ENCODE measurements around the gene PLEKHG4B. TPM values are rescaled to one million over a fixed set of nuclear protein-coding genes. Genes with fewer than 3 reads are reported as not detected.

PLEKHG4B gene
- polyA plus RNA-seq, 12 donors, result 0.23 to 15.1 (median 0.72) TPM; not detected in 2

DNA sequence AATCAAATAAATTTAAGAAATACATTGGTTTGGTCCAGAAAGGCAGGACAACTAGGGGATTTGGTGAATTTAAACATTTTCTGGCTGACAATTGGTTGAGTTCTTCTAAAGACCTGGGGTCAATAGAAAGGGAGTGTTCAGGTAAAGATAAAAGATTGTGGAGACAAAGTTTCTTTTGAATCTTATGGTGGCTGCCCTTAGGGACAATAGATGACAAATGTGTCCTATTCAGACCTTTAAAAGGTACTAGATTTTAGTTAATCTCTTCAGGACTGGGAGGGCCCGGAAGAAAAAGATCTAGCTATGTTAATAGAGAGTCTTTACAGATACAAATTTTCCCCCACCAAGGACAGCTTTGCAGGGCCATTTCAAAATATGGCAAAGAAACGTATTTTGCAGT lies 35.9 kb downstream of the PLEKHG4B start:
- DNase-seq, result no peak

DNA sequence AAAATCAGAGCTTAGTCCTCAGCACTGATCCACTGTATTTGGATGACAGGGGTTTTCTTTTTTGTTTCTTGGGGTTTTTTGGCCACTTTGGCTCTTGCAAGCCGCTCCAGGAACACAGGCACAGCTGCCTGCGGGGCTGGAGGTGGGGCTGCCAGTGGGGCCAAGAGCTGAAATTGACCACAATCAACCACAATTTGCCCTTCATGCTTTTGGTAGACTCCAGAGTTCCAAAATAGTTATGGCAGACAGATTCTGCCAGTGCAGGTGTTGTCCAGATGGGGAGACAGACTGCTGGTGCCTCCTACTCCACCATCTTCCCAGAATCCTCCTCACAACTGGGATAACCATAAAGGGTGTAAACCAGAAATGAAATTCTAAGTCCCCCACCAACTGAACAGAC lies 36.5 kb downstream of the PLEKHG4B start:
- DNase-seq, result no peak

DNA sequence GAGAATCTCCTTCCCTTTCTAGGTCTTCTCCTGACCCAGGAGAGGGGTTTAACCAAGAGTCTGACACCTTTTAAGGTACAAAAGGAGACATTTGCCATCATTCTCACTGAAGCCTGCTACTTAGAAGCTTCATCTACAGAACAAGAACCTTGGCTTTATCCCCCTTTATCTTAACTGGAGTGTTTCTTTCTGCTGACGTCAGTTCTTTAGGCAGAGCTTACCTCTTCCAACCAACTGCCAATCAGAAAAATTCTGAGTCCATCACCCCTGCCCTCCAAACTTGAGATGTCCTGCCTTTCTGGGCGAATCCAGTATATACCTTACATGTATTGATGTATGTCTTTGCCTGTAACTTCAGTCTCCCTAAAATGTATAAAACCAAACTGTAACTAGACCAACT lies 37.2 kb downstream of the PLEKHG4B start:
- DNase-seq, result no peak

DNA sequence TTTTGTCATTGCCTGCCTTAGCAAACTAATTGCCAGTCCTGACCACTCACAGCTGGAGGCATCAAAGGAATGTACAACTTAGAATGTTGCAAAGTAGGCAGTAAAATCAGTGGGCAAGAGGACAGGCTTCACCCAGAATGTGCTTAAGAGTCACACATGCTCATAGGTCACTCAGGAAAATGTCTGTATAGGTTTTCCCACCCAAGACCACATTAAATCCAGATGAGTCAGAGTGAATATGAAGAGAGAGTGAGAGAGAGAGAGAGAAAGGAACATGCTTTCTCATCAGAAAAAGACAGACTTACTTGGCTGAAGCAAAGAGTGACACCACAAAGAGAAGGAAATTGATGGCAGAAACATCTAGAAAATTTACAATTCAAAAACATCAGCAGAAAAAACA lies 37.9 kb downstream of the PLEKHG4B start:
- no peak for DNase-seq

DNA sequence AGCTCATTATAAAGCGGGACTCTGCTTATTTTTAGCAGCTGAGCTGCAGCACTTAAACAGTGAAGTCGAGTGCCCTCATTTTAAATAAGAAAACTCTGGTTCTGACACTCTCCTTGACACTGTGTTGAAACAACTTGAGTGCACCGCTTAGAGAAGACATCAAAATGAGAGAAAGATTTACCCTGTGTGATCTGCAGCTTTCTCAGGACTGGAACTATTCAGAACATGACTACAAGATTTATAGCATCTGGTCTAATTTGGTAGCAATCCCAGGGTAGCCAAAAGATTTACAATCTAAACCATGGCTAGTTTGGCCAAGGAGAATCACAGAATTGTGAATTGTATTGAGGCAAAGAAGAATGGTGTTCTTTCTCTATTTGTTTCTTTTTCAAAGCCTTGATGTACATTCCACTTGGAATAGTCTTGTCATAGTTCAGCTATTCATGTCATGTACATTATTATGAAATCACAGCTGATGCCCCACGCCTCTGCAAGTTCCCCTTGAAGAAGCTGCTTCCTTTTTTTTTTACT lies 38.7 kb downstream of the PLEKHG4B start:
- DNase-seq, result no peak

DNA sequence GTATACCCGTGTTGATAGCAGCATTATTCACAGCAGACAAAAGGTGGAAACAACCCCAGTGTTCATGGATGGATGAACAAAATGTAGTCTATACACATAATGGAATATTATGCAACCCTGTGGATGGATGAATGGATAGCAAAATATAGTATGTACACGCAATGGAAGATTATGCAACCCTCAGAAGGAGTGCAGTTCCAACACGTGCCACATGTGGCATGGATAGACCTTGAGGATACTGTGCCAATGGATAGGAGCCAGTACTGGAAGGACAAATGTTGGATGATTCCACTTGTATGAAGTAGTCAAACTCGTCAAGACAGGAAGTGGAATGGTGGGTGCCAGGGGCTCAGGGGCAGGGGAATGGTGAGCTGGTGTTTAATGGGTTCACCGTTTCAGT lies 44.9 kb downstream of the PLEKHG4B start:
- no peak for DNase-seq

DNA sequence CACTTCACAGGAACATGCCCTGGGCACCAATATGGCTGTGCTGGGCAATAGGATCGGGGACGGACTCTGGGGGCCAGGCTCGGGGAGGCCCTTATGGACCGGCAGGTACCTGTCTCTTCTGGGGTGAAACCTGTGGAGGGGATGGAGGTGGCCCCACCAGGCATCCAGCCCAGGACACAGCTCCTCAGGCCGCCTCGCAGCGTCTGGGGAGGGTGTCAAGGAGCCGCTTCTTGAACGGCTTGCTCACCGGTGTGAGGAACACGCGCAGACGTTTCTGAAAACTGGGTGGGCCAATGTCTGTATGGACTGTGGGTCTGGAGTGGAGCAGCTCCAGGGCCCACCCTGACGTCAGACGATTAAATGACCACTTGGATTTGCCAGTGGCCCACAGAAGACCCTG lies 45.8 kb downstream of the PLEKHG4B start:
- DNase-seq, result no peak

DNA sequence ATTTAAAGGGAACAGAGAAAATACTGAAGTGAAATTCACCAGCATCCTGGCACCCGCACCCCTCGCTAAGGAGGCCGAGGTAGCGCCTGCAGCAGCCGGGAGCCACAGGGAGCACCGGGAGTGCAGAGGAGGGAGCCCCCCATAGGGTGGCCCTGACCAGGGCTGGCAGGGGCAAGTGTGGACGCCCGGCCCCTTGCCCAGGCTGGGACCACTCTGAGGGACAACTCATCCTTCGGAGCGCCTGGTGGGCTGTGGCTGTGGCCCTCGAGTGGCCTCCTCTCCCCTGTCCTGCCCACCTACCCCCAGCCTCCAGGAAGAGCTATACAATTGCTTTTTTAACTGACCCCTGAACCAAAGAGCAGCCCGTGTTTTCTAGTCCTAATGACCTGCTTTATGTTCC lies 47.0 kb downstream of the PLEKHG4B start:
- DNase-seq, result no peak

DNA sequence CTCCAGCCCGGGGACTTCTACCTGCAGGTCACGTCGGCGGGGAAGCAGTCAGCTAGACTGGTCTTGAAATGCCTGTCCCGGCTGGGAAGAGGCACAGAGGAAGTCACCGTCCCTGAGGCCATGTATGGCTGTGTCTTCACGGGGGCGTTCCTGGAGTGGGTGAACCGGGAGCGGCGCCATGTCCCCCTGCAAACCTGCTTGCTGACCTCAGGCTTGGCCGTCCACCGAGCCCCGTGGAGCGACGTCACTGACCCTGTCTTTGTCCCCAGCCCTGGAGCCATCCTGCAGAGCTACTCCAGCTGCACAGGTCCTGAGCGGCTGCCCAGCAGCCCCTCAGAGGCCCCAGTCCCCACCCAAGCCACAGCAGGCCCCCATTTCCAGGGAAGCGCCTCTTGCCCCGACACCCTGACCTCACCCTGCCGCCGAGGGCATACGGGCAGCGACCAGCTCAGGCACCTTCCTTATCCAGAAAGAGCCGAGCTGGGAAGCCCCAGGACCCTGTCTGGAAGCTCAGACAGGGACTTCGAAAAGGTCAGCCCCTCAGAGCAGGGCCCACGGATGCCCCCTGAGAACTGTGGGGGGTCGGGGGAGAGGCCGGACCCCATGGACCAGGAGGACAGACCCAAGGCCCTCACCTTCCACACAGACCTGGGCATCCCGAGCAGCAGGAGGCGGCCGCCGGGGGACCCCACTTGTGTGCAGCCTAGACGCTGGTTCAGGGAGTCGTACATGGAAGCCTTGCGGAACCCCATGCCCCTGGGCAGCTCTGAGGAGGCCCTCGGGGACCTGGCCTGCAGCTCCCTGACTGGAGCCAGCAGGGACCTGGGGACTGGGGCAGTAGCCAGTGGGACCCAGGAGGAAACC lies 47.8 kb downstream of the PLEKHG4B start:
- no peak for DNase-seq

DNA sequence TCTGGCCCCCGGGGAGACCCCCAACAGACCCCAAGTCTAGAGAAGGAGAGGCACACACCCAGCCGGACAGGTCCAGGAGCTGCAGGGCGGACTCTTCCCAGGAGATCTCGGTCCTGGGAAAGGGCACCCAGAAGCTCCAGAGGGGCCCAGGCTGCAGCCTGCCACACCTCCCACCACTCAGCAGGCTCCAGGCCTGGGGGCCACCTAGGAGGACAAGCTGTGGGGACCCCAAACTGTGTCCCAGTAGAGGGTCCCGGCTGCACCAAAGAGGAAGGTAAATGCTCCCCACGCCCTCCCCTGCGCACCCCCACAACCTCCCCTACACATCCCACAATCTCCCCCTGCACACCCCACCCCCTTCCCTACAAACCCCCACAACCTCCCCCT lies 48.5 kb downstream of the PLEKHG4B start:
- DNase-seq, result no peak

DNA sequence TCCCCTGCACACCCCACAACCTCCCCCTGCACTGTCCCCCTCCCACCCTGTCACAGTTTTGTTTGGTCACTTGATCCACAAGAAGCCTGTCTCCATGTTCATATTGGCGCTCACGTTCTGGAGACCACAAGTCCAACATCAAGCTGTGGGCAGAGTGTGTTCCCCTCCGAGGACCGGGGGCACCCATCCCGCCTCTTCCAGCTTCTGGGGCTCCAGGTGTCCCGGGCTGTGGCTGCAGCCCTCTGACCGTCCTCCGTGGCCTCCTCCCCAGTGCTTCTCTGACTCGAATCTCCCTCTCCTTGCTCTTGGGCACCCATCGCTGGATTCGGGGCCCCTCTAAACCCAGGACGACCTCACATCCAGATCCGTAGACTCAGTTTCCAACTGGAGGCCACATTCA lies 49.2 kb downstream of the PLEKHG4B start:
- no peak for DNase-seq

DNA sequence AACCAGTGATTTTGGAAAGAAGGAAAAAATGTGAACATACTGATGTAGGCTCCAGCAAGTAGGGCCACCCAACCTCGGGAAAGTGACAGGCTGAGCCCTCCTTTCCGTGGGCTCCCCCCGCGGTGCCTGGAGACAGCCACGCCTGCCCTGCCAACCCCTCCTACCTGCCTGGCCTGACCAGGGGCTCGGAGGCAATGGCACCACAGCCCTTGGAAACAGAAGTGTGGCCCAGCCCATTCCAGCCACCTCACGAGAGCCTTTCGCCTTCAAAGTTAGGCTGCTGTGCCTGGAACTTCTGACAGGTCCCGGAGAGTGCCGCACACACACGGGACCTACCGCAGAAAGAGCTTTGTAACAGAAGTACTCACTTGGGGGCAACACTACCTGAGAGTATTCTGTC lies 49.8 kb downstream of the PLEKHG4B start:
- no peak for DNase-seq

DNA sequence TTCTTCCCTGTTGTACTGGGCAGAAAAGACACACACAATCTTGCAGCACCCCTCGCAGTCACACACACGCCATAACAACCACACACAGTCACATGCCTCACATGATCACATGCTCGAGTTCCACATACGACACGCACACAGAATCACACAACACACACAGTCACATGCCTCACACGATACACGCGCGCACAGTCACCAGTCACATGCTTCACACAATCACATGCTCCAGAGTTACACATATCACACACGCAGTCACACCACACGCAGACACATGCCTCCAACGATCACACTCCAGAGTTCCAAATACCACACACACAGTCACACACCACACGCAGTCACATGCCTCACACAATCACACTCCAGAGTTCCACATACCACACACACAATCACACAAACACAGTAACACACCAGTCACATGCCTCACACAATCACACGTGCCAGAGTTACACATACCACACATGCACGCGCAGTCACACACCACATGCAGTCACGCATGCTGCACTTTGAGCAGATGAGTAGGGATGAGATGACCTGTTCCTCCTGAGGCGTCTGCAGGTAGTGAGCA lies 50.4 kb downstream of the PLEKHG4B start:
- DNase-seq, result no peak

DNA sequence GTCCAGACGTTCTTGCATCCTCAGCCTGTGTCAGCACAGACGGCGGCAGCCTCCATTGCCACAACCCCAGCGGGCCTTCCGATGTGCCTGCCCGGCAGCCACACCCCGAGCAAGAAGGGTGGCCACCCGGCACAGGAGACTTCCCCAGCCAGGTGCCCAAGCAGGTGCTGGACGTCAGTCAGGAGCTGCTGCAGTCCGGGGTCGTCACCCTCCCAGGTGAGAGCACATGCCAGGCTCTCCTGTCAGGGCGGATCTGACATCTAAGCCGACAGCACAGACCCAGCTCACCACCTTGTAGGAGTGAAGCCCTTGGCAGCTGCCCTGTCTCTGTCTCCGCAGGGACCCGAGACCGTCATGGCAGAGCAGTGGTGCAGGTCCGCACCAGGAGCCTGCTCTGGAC lies 51.1 kb downstream of the PLEKHG4B start:
- no peak for DNase-seq

DNA sequence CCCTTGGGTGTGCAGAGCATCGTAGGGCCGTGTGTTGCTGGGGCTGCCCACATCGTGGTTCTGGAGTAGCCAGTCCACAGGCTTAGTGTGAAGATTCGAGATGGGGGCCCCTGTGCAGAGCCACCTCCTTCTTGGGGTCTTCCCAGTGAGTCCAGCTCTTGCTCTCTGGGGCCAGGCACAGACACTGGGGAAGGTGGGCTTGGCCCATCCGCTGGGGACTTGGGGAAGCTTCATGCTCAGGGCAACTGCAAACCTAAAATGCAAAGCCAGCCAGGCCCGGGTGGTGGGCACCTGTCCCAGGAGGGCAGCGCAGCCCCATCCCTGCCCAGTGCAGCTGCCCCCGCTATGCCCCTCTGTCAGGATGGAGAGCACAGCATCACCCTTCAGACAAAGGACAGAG lies 53.0 kb downstream of the PLEKHG4B start:
- no peak for DNase-seq

DNA sequence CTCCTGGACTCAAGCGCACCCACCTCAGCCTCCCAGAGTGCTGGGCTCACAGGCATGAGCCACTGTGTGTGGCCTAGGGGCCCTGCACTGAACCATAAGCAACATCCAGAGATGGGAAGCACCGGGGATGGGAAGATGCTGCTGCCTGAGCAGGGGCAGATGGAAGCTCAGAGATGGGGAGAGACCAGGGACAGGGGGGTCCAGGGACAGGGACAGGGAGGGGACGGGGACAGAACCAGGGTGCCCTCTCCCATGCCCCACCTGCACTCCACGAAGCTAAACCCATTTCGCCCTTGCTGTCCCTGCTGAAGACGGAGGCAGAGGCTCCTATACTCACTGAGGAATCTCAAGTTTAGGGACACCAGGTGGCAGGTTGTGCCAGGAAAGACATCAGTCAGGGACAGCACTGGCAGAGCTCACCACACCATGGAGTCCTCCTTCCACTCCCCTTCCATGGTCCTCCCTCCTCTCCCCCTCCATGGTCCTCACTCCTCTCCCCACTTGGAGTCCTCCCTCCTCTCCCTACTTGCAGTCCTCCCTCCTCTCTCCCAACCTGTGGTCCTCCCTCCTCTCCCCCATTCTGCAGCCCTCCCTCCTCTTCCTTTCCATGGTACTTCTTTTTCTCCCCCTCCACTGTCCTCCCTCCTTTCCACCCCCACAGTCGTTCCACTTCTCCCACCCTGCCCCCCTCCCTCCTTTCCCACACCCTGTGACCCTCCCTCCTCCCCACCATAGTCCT lies 53.8 kb downstream of the PLEKHG4B start:
- no peak for DNase-seq

DNA sequence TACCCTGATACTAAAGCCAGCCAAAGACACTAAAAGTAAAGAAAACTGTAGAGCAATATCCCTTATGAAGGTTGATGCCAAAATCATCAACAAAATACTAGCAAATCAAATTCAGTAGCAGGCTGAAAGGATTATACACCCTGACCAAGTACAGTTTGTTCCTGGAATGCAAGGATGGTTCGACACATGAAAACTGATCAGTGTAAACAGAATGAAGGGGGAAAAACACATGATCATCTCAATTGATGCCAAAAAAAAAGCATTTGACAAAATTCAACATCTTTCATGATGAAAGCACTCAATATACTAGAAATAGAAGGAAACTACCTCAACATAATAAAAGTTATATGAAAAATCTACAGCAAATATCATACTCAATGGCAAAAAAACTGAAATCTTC lies 55.8 kb downstream of the PLEKHG4B start:
- no peak for DNase-seq

DNA sequence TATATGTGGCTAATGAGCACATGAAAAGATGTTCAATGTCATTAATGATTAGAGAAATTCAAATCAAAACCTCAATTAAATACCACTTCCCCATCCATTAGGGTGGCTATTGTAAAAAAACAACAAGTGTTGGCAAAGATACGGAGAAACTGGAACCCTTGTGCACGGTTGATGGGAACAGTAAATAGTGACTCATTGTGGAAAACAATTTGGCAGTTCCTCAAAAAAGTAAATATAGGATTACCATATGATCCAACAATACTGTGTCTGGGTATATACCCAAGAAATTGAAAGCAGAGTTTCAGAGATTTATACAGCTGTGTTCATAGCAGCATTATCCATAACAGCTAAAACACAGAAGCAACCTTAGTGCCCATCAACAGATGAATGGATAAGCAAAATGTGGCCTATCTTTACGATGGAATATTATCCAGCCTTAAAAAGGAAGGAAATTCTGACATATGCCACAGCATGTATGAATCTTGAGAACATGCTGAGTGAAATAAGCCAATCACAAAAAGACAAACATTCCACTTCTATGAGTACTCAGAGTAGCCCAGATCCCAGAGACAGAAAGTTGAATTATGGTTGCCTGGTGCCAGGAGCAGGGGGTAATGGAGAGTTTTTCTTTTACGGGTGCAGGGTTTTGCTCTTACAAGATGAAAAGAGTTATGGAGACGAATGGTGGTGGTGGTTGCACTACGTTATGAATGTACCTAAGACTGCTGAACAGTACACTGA lies 57.9 kb downstream of the PLEKHG4B start:
- no peak for DNase-seq

DNA sequence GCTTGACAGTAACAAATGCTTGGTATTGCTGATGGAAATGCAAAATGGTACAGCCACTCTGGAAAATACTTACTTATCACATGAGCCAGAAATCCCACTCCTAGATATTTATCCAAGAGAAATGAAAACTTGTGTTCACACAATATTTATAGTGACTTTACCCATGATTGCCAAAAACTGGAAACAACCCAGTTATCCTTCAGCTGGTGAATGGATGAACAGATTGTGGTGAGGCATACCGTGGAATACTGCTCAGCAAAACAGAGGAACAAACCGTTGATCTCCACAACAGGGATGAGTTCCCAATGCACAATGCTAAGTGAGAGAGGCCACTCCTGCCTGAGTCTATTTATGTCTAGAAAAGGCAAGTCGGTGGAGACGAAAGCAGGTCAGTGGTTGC lies 58.8 kb downstream of the PLEKHG4B start:
- no peak for DNase-seq

DNA sequence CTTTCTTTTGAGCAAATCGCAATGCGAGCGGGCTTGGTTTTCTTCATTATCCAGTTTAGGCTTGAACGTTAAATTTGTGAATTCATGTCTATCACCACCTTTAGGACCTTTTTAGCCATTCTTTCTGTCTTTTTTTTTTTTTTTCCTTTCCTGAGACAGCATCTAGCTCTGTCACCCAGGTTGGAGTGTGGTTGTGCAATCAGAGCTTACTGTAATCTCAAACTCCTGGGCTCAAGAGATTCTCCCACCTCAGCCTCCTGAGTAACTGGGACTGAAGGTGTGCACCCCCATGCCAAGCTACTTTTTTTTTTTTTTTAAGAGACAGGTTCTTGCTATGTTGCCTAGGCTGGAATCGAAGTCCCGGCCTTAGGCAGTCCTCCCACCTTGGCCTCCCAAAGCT lies 60.1 kb downstream of the PLEKHG4B start:
- no peak for DNase-seq

DNA sequence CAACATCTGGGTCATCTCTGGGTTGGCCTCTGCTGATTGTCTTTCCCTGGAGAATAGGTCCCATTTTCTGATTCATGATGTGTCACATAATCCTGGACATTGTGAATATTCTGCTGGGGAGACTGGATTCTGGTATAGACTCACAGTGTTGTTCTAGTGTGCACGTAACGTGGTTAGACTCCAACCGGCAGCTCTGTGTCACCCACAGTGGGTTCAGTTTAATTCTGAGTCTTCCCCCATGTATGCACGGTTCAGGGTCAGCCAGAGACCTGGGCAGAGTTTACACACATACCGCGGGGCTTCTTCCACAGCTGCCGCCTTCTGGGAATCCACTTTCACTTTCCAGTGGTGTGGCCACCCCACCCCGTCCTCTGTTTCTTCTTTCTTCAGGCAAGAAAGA lies 61.3 kb downstream of the PLEKHG4B start:
- DNase-seq, result no peak

DNA sequence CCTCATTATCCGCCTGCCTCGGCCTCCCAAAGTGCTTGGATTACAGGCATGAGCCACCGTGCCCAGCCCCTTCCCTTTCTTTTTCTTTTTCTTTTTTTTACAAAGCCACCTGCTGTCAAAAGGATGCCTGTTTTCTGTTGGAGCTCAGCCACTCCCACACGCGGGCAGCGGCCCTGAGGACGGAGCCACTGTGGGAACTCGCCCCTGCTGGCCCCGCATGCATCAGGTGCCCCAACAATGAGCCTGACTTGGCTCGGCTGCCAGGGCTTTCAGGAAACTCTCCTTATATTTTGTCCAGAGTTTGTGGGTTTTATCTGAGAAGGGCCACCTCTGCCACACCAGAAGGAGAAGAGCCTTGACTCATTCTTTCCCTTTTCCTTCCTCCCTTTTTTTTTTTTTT lies 62.3 kb downstream of the PLEKHG4B start:
- DNase-seq, result no peak

Data from muscle of arm (tissue), 12 donors.